IPS DF 4.7 (cell line): ENCODE data around the gene RASSF8.

Experiments used
- DNase-seq: peaks from one replicate; pipeline ENCODE4 v3.0.0-alpha.2; 2013; ENCODE audit warnings: low spot score; ENCODE audit errors: extremely low read depth

RASSF8 gene, protein sequence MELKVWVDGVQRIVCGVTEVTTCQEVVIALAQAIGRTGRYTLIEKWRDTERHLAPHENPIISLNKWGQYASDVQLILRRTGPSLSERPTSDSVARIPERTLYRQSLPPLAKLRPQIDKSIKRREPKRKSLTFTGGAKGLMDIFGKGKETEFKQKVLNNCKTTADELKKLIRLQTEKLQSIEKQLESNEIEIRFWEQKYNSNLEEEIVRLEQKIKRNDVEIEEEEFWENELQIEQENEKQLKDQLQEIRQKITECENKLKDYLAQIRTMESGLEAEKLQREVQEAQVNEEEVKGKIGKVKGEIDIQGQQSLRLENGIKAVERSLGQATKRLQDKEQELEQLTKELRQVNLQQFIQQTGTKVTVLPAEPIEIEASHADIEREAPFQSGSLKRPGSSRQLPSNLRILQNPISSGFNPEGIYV

DNA sequence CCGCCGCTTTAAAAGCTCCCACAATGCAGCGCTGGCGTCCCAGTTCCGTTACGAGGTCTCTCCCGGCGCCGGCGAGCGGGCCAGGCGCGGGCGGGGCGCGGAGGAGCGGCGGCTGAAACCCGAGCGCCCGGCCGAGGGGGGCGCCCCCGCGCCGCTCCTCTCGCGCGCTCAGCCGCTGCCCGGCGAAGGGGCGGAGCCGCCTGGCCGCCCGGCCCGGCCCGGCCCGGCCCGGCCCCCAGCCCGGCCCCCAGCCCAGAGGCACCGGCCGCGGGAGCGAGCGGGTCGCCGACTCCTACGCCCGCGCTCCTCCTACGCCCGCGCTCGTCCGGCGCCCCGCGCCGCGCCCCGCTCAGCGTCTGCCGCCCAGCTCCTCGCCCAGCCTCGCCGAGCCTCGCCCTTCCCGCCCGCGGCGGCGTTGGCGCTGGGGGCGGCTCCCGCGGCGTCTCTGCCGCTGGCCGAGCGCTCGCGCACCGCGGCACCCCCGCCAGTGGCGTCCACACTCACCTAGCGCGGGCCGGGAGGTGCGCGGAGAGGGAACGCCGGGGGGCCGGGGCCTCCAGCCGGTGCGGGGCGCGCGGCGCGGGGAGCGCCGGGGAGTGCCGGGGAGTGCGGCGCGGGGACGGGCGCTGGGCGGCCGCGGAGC is at the start of gene RASSF8:
Gene RASSF8 (plus strand): TSS at position 255 of the 643 bp plus-strand sequence. CDS start 96,662 bp downstream, outside the sequence.
- no peak for DNase-seq

- DNase-seq, result no peak
Measured at GRCh38 chr12:25914551-25914950, 43.9 kb upstream of the RASSF8 start.

- DNase-seq, result no peak
Measured at GRCh38 chr12:25924491-25925001, 33.9 kb upstream of the RASSF8 start.

DNA sequence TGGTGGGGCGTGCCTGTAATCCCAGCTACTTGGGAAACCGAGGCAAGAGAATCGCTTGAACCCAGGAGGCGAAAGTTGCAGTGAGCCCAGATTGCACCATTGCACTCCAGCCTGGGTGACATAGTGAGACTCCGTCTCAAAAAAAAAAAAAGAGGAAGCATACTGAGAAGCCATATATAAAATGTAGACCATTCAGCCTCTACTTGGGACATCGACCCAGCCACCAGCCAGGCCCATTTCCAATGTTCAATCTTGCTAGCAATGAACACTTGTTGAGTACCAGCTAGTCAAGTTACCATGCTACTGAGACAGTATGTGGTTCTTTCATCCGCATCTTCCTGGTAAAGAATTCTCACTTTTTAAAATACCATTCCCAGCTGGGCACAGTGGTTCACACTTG is 33.4 kb upstream of the RASSF8 start:
- DNase-seq, result no peak

- DNase-seq, result no peak
Measured at GRCh38 chr12:25926536-25926935, 31.9 kb upstream of the RASSF8 start.

DNA sequence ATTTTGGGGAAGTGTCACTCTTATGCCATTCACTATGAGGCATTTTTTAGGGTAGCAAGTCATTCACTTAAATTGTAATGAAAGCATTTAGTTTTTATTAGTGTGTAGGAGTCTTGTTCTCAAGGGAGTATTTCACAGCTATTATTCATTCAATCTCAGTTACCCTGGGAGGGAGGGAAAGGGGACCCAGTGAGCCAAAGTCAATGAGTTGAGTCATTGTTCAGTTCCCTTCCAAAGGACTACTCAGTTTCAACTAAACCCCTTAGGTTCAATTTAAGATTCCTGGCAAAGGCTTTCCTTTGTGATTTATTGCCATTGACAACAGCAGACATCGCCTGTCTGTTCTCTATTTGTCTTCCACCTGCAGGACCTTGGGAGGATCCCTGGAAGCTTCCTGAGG is 29.3 kb upstream of the RASSF8 start:
- no peak for DNase-seq

GRCh38 chr12:25932971-25933370 is 25.5 kb upstream of the RASSF8 start:
- no peak for DNase-seq

DNA sequence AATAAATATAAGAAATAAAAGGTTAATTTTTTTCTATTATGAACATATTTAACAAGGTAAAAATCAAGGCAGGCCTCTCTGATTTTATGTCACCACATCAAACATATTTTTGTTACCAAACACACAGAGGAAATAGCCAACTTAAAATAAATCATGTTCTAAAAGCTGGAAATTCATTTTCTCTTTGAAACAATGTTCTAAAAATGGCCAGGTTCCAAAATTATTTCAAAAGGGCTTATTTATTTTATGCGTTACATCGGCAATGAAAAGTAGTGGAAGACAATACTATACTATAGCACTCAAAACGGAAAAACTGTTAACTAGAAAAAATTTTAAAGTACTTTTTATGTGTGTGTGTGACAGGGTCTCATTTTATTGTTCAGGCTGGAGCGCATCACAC is 24.0 kb upstream of the RASSF8 start:
- no peak for DNase-seq

GRCh38 chr12:25935355-25936144 is 22.9 kb upstream of the RASSF8 start:
- DNase-seq, result no peak

- DNase-seq, result no peak
Measured at GRCh38 chr12:25937096-25937495, 21.4 kb upstream of the RASSF8 start.

DNA sequence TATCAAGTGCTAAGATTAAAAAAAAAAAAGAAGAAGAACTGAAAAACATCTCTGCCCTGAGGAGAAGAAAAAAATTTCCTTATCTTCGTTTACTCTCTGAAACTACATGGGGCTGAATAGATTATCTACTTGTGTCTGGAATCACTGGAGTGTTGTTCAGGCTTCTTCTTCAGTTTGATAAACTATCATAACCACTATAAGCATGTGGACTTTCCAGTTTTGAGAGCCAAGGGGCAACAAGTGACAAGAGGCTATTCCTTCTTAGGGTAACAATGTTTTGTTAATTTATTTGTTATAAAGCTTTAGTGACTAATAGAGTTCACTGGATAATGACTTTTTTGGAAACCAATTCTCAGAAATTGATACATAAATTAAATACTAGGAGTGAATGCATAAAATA is 19.9 kb upstream of the RASSF8 start:
- DNase-seq, result no peak

DNA sequence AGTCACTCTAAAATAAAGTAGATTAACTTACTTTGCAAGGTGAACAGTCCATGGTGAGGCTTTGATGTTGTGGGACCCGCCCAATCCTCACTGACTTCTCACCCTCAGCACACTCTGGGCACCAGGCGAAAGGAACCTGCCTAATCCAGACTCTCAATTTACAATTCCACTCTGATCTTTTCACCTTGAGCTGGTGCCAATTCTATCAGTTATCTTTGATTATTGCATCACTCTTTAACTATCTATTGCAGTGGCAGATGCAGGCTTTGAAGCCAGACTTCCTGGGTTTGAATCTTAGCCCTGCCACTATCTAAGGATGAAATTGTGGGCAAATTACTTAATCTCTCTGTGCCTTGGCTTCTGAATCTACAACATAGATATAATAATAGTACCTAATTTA is 18.9 kb upstream of the RASSF8 start:
- DNase-seq, result no peak

- no peak for DNase-seq
Measured at GRCh38 chr12:25940886-25941285, 17.6 kb upstream of the RASSF8 start.

DNA sequence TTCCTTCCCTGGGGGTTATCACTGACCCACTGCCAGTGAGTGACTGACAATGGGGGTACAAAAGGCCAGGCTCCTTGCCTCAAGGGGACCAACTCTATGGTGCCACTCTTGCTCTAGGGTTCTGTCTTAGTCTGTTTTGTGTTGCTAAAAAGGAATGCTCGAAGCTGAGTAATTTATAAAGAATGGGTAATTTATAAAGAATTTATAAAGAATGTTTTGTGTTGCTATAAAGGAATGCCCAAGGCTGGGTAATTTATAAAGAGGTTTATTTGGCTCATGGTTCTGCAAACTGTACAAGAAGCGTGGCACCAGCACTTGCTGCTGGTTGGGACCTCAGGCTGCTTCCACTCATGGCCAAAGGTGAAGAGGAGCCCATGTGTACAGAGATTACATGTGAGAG is 15.8 kb upstream of the RASSF8 start:
- no peak for DNase-seq

- DNase-seq, result no peak
Measured at GRCh38 chr12:25943940-25944339, 14.5 kb upstream of the RASSF8 start.

DNA sequence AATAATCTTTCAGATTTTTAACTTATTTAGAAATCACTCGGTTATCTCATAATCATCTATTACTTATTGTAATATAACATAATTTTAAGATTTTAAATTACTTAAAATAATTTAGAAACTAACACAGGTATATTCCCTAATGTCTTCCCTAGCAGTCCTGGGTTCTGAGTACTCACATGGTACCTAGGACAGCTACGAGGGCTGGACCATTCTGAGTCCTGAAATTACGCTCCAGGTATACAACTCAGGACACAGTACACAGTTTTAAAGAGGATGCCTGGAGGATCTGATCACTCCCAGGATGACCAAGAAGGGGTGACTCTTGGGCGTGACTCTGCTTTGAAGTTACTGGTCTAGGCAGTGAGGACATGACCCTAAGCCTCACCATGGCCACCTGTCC is 9.1 kb upstream of the RASSF8 start:
- no peak for DNase-seq

DNA sequence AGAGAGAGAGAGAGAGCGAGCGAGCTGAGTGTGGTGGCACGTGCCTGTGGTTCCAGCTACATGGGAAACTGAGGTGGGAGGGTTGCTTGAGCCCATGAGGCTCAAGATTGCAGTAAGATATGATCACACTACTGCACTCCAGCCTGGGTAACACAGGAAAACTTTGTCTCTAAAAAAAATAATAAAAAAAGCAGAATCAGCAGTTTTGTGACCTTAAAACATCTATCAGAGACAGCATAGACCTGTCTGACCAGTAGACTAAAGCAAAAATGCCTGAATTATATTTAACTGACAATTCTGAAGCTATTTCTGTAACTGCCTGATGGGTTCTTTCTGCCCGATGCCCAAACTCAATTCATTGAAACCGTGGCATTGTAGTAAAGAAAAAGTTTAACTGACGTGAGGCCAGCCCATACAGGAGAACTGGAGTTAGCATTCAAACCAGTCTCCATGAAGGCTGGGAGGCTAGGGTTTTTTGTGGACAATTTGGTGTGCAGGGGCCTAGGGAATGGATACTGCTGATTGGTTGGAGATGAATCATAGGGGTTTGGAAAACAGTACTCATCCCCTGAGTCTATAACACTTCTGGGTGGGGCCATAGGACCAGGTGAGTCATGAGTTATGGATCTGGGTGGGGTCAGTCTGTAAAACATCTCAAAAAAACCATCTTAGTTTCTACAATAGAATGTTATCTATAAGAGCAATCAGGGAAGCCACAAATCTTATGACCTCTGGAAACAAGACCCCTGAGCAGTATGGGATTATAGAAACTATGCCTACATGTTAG is 8.0 kb upstream of the RASSF8 start:
- DNase-seq, result no peak

DNA sequence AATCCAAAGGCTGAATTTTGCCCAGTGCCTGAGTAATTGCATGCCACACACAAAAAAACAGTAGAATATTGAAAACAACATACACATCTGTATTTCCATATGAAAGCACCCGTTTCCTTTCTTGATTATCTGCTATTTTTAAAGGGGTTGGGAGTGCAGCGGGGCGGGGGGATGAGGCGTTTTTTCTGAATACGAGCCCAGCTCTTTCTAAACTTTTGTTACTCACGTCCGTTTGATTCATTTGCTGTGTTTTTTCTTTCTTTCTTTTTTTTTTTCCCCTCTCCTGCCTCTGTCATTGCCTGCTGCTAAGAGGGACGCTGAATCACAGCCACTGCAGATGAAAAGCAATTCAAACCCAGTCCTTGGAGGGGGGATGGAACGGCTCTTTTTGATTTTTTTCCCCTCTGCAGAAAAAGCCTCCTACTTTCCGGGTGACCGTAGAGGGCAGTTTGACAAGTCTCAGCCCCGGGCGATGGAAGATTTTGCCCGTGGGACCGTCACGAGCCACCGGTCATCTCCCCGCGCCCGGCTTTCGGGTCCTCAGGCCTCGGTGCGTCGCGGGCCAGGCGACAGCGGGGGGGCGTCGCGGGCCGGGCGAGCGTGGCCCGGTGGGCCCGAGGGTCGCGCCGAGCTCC is 572 bp upstream of the RASSF8 start:
- no peak for DNase-seq

- no peak for DNase-seq
Measured at GRCh38 chr12:25959071-25959961, 834 bp downstream of the RASSF8 start.

- DNase-seq, result no peak
Measured at GRCh38 chr12:25960143-25960542, 1.7 kb downstream of the RASSF8 start.
